ENCODE measurements around the gene NOL4L. TPM values are rescaled to one million over a fixed set of nuclear protein-coding genes. Genes with fewer than 3 reads are reported as not detected.
"Not testable (repeated sequence)": the region's sequence is repeated elsewhere in the genome, so short reads cannot be mapped to it uniquely, and the experiment has no call there.

The NOL4L gene
- total RNA-seq, 2 experiments from 2014 or later: 53.1 to 55.6 TPM

DNA sequence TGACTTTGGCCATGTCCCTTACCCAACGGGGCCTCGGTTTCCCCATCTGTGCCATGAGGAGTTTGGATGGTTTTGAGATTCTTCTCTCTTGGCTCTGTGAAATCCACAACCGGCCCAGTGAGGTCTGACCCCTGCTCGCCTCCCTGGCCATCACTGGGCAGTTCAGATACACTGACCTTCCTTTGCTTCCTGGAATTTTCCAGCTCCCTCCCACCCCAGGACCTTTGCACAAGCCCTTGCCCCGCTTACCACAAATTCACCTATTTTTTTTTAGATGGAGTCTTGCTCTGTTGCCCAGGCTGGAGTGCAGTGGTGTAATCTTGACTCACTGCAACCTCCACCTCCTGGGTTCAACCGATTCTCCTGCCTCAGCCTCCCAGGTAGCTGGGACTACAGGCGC lies 12.6 kb upstream of the NOL4L start:
- H3K9me3 Mint-ChIP-seq: no peaks in the 10 kb centered on the region
- no peak overlapping the region for H3K27ac ChIP-seq (ENCODE audit: low read depth in 1 of 2, low read length in 2 of 2)
- ChIA-PET POLR2A (no interaction called here), CTCF (no interaction called here)
- peaks cover 6% of the 10 kb centered on the region for H3K4me1 ChIP-seq (ENCODE audit: insufficient read depth, low read length)
- ATAC-seq (ENCODE audit: poor library complexity) (no peak), DNase-seq (no peak)
- no peaks in the 10 kb centered on the region for H3K27me3 ChIP-seq (ENCODE audit: control insufficient read depth in 1 of 2, insufficient read depth in 2 of 2, low read length in 2 of 2)
- no peaks in the 10 kb centered on the region for H3K36me3 Mint-ChIP-seq (ENCODE audit: low read depth)
- H3K4me1 Mint-ChIP-seq (ENCODE audit: low read depth): peaks cover 4% of the 10 kb centered on the region
- TF ChIP-seq, protein P1, sequence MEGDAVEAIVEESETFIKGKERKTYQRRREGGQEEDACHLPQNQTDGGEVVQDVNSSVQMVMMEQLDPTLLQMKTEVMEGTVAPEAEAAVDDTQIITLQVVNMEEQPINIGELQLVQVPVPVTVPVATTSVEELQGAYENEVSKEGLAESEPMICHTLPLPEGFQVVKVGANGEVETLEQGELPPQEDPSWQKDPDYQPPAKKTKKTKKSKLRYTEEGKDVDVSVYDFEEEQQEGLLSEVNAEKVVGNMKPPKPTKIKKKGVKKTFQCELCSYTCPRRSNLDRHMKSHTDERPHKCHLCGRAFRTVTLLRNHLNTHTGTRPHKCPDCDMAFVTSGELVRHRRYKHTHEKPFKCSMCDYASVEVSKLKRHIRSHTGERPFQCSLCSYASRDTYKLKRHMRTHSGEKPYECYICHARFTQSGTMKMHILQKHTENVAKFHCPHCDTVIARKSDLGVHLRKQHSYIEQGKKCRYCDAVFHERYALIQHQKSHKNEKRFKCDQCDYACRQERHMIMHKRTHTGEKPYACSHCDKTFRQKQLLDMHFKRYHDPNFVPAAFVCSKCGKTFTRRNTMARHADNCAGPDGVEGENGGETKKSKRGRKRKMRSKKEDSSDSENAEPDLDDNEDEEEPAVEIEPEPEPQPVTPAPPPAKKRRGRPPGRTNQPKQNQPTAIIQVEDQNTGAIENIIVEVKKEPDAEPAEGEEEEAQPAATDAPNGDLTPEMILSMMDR (IDR thresholded peaks at IDR 0.05): no peak
- intact Hi-C loops (cut with DNase I, micrococcal nuclease): loop anchor here in 1 of 2 experiments (5.0 kb wide), 1 partner anchor 35 kb away; no protein-coding TSS in a partner anchor
- no peak overlapping the region for H3K27ac Mint-ChIP-seq
- no peaks in the 10 kb centered on the region for H3K36me3 ChIP-seq (ENCODE audit: insufficient read depth, low read length)
- no peaks in the 10 kb centered on the region for H3K27me3 Mint-ChIP-seq
- H3K4me3 ChIP-seq (ENCODE audit: low read length): no peak overlapping the region
- no peaks in the 10 kb centered on the region for H3K9me3 ChIP-seq (ENCODE audit: control insufficient read depth in 1 of 2, insufficient read depth in 1 of 2, low read length in 2 of 2)
- H3K4me3 Mint-ChIP-seq: no peak overlapping the region

DNA sequence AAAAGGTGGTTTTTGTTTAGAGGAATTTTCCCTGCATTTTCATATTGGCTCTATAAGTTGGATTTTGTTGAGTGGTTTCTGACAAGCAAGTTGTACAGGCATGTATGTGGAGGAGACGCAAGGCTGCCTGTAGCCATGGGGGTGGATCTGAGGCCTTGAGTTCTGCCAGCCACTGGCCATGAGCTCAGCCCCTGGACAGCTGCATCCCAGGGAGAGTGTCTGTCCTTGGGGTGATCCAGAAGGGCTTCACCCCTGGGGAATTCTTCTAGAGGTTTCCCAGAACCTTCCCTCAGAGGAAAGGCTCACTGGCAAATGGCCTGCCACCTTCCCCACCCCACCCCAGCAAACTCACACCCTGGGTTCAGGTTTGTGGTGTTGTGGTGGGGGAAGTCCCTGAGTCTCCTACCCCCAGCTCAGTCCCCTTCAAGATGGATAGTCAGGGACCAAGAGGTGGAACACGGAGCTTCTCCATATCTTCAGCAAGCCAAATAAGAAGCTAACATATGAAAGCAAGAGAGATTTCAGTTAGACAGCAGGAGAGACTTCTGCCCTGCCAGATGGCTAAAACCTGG lies 11.6 kb upstream of the NOL4L start:
- intact Hi-C loops (cut with DNase I, micrococcal nuclease): loop anchor here in 1 of 2 experiments (5.0 kb wide), 1 partner anchor 36 kb away; no protein-coding TSS in a partner anchor
- no peaks in the 10 kb centered on the region for H3K9me3 Mint-ChIP-seq
- POLR2A ChIA-PET: no interaction called here

DNA sequence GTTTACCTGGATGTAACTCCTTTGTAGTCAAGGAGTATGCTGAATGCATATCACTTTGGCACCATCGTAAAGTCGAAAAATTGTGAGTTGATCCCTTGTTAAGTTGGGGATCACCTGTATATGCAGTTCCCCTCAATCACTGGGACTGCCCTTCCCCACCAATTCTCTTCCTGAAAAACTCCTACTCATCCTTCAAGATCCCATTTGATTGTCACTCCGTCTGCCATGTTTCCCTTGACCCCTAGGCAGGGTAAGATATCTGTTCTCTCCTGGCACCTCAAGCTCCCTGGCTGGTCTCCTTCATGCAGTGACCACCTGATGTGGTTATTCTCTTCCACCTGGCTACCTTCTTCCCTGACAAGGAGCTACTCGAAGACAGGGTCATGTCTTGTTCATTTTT lies 10.0 kb upstream of the NOL4L start:
- CTCF ChIA-PET: no interaction called here
- no peak overlapping the region for H3K4me3 ChIP-seq (ENCODE audit: low read length)

More for the DNA sequence above, 11.6 kb upstream of the NOL4L start:
- Histone ChIP-seq H3K4me3 (ENCODE audit: low read length) (no peak overlapping the region), H3K27me3 (ENCODE audit: control insufficient read depth in 1 of 2, insufficient read depth in 2 of 2, low read length in 2 of 2) (no peaks in the 10 kb centered on the region), H3K4me1 (ENCODE audit: insufficient read depth, low read length) (peaks cover 6% of the 10 kb centered on the region), H3K9me3 (ENCODE audit: control insufficient read depth in 1 of 2, insufficient read depth in 1 of 2, low read length in 2 of 2) (no peaks in the 10 kb centered on the region), H3K36me3 (ENCODE audit: insufficient read depth, low read length) (no peaks in the 10 kb centered on the region), H3K27ac (ENCODE audit: low read depth in 1 of 2, low read length in 2 of 2) (no peak overlapping the region)
- Mint-ChIP-seq H3K27ac (no peak overlapping the region), H3K27me3 (no peaks in the 10 kb centered on the region), H3K4me3 (no peak overlapping the region), H3K4me1 (ENCODE audit: low read depth) (peaks cover 4% of the 10 kb centered on the region), H3K36me3 (ENCODE audit: low read depth) (no peaks in the 10 kb centered on the region)
- CTCF ChIA-PET: no interaction called here
- ATAC-seq (ENCODE audit: poor library complexity) (no peak), DNase-seq (no peak)
- TF ChIP-seq, protein P1 (IDR thresholded peaks at IDR 0.05): no peak

DNA sequence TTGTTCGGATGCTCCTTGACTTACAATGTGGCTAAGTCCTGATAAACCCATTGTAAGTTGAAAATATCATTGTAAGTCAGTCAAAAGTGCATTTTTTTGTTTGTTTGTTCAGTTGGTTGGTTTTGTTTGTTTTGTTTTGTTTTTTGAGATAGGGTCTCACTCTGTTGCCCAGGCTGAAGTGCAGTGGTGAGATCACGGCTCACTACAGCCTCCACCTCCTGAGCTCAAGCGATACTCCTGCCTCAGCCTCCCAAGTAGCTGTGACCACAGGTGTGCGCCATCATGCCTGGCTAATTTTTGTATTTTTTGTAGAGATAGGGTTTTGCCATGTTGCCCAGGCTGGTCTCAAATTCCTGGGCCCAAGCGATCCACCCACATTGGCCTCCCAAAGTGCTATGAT lies 9.5 kb upstream of the NOL4L start:
- H3K4me1 Mint-ChIP-seq (ENCODE audit: low read depth); DNase-seq; CTCF ChIA-PET: not testable (repeated sequence)

More for the DNA sequence above, 10.0 kb upstream of the NOL4L start:
- POLR2A ChIA-PET: interaction anchor here (0.9 kb wide), 1 partner anchor 10 kb away, joined by 3 read pairs; the partner anchor contains the start of gene NOL4L
- H3K4me1 ChIP-seq (ENCODE audit: insufficient read depth, low read length): peaks cover 6% of the 10 kb centered on the region
- H3K36me3 Mint-ChIP-seq (ENCODE audit: low read depth): no peaks in the 10 kb centered on the region
- DNase-seq (no peak), ATAC-seq (ENCODE audit: poor library complexity) (no peak)
- no peaks in the 10 kb centered on the region for H3K9me3 Mint-ChIP-seq
- intact Hi-C loops (cut with DNase I, micrococcal nuclease): loop anchor here in 1 of 2 experiments (5.0 kb wide), 1 partner anchor 37 kb away; no protein-coding TSS in a partner anchor
- H3K27me3 Mint-ChIP-seq: no peaks in the 10 kb centered on the region
- H3K4me3 Mint-ChIP-seq: no peak overlapping the region
- no peaks in the 10 kb centered on the region for H3K27me3 ChIP-seq (ENCODE audit: control insufficient read depth in 1 of 2, insufficient read depth in 2 of 2, low read length in 2 of 2)
- H3K36me3 ChIP-seq (ENCODE audit: insufficient read depth, low read length): no peaks in the 10 kb centered on the region
- no peaks in the 10 kb centered on the region for H3K9me3 ChIP-seq (ENCODE audit: control insufficient read depth in 1 of 2, insufficient read depth in 1 of 2, low read length in 2 of 2)
- TF ChIP-seq, protein P1 (IDR thresholded peaks at IDR 0.05): no peak
- no peak overlapping the region for H3K27ac Mint-ChIP-seq
- peaks cover 4% of the 10 kb centered on the region for H3K4me1 Mint-ChIP-seq (ENCODE audit: low read depth)
- no peak overlapping the region for H3K27ac ChIP-seq (ENCODE audit: low read depth in 1 of 2, low read length in 2 of 2)

More for the DNA sequence above, 9.5 kb upstream of the NOL4L start:
- not testable (repeated sequence) for H3K27me3 Mint-ChIP-seq; H3K9me3 ChIP-seq (ENCODE audit: control insufficient read depth in 1 of 2, insufficient read depth in 1 of 2, low read length in 2 of 2); H3K27ac Mint-ChIP-seq; H3K9me3 Mint-ChIP-seq; H3K4me3 Mint-ChIP-seq; H3K4me3 ChIP-seq (ENCODE audit: low read length); H3K36me3 Mint-ChIP-seq (ENCODE audit: low read depth); H3K27ac ChIP-seq (ENCODE audit: low read depth in 1 of 2, low read length in 2 of 2); H3K27me3 ChIP-seq (ENCODE audit: control insufficient read depth in 1 of 2, insufficient read depth in 2 of 2, low read length in 2 of 2); ATAC-seq (ENCODE audit: poor library complexity); H3K4me1 ChIP-seq (ENCODE audit: insufficient read depth, low read length); H3K36me3 ChIP-seq (ENCODE audit: insufficient read depth, low read length)
- intact Hi-C loops (cut with DNase I, micrococcal nuclease): loop anchor here in 1 of 2 experiments (5.0 kb wide), 1 partner anchor 38 kb away; no protein-coding TSS in a partner anchor
- POLR2A ChIA-PET: interaction anchor here (0.9 kb wide), 1 partner anchor 10 kb away, joined by 3 read pairs; the partner anchor contains the start of gene NOL4L
